GM18861 (cell line): Measurements from ENCODE around the gene ZFP82.

Experiments used
- ATAC-seq: cut with Tn5 transposase; IDR thresholded peaks from one replicate; pipeline ENCODE4 v1.9.1; 2021; ENCODE audit not compliant: unreplicated experiment

Gene ZFP82

DNA sequence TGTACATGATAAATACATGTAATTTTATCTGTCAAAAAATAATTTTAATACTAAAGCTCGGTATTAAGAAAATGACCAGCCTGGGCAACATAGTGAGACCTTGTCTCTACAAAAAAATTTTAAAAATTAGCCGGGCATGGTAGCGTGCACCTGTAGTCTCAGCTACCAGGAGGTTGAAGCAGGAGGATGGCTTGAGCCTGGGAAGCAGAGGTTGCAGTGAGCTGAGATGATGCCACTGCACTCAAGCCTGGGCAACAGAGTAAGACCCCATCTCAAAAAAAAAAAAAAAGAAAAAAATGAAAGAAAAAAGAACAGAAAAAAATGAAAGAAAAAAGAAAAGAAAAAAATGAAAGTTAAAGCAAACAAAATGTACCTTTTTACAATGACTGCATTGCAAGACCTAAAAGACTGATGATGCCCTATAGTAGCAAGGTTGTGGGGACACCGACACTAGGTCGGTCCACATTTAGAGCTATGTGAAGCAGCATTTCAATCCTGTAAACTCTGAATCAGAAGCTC is 44.7 kb downstream of the ZFP82 start:
- no peak for ATAC-seq

DNA sequence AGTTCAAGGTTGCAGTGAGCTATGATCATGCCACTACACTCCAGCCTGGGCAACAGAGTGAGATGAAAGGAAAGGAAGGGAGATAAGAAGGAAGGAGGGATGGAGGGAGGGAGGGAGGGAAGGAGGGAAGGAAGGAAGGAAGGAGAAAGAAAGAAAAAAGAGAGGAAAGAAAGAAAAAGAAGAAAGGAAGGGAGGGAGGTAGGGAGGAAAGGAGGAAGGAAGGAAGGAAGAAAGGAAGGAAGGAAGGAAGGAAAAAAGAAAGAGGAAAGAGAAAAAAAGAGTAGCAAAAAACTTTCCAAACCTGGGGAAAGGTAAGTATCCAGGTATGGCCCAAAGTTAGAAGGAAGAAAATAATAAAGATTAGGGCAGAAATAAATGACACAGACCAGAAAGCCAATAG is 46.6 kb downstream of the ZFP82 start:
- ATAC-seq: no peak

DNA sequence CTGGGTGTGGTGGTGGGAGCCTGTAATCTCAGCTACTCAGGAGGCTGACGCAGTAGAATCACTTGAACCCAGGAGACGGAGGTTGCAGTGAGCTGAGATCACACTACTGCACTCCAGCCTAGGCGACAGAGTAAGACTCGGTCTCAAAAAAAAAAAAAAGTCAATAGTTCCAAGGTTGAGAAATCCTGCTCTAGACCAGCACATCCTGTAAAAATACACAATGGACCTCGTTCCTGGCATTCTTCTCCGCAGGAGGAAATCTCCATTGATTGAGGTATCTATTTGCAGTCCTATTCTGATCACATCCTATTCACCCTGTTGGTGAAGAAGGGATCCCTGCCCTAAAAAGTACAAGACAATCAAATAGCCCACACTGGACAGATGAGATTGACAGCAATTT is 54.6 kb downstream of the ZFP82 start:
- no peak for ATAC-seq
